Endothelial cell of umbilical vein (primary cell): Measurements from ENCODE around the gene TCERG1L. TPM values are rescaled to one million over a fixed set of nuclear protein-coding genes. Genes with fewer than 3 reads are reported as not detected.

Source experiments
- BruUV-seq: library from RNA; stranded (reverse); fragments of 400-500 nt; replicated peaks from 2 replicates; lab custom pipeline; 2021; lab: Mats Ljungman, UMichigan
- CTCF ChIA-PET: fragments of 300-600, 350-600 bp; sonication (Branson Sonifier 250); formaldehyde crosslinking; loops from one replicate; lab custom pipeline; 2021; ENCODE audit warnings: antibody characterized with exemption, inconsistent platforms; lab: Charles Lee
- POLR2A ChIA-PET: fragments of 300-600, 350-600 bp; sonication (Branson Sonifier 250); formaldehyde crosslinking; loops from one replicate; lab custom pipeline; 2021; ENCODE audit warnings: antibody characterized with exemption, inconsistent platforms; lab: Charles Lee
- DNase-seq: peaks from one replicate; pipeline ENCODE4 v3.0.0-alpha.2; 2011; ENCODE audit warnings: low read depth, low spot score
- FAIRE-seq: peaks from 2 replicates; lab custom pipeline; 2011; peaks lifted over from hg19 to GRCh38; lab: Jason Lieb, UNC
- H2AFZ ChIP-seq: 2 replicates; pipeline ENCODE4 v1.6.0; 2012; ENCODE audit warnings: low read depth, low read length, control low read depth, inconsistent platforms
- H3K27ac ChIP-seq: 2 replicates; pipeline ENCODE4 v1.5.1; 2011; ENCODE audit warnings: low read depth, mild to moderate bottlenecking, control low read depth, low read length, moderate library complexity; ENCODE audit not compliant: insufficient read depth
- H3K27me3 ChIP-seq, 2 experiments: 2 replicates each; pipeline versions ENCODE4 v1.6.0 to v1.6.1; 2011; ENCODE audit warnings: low read length in 2 of 2, mixed read lengths in 1 of 2; ENCODE audit not compliant: control insufficient read depth in 2 of 2, insufficient read depth in 2 of 2
- H3K36me3 ChIP-seq, 2 experiments: 2 replicates in 1 of 2; 3 replicates in 1 of 2; pipeline ENCODE4 v1.5.1; 2011; ENCODE audit warnings: low read length in 2 of 2, mild to moderate bottlenecking in 1 of 2, moderate library complexity in 1 of 2; ENCODE audit not compliant: control insufficient read depth in 2 of 2, insufficient read depth in 2 of 2; ENCODE audit errors: extremely low read depth in 1 of 2
- H3K4me1 ChIP-seq: 3 replicates; pipeline ENCODE4 v1.5.1; 2011; ENCODE audit warnings: mild to moderate bottlenecking, low read length; ENCODE audit not compliant: control insufficient read depth, insufficient read depth; ENCODE audit errors: extremely low read depth
- H3K4me2 ChIP-seq: 2 replicates; pipeline ENCODE4 v1.6.1; 2011; ENCODE audit warnings: low read length, control low read depth, mixed read lengths; ENCODE audit not compliant: insufficient read depth
- H3K4me3 ChIP-seq, 3 experiments: fragments of 200-600 bp in 1 of 3; sonication (generic), shearing (Covaris generic) in 1 of 3; replicated peaks in 1 of 3; 2 replicates each; pipeline ENCODE4 v1.5.1; 2011 to 2016; ENCODE audit warnings: control low read depth in 3 of 3, low read length in 3 of 3, mild to moderate bottlenecking in 2 of 3, inconsistent platforms in 1 of 3, low read depth in 1 of 3, moderate library complexity in 1 of 3; ENCODE audit not compliant: insufficient read depth in 1 of 3
- H3K79me2 ChIP-seq: 2 replicates; pipeline ENCODE4 v1.6.0; 2012; ENCODE audit warnings: low read length, inconsistent platforms; ENCODE audit not compliant: control insufficient read depth, insufficient read depth
- H3K9ac ChIP-seq: replicated peaks from 2 replicates; pipeline ENCODE3; 2011; ENCODE audit warnings: low read length, control low read depth; ENCODE audit not compliant: insufficient read depth; ENCODE audit errors: extremely low read depth
- H3K9me1 ChIP-seq: replicated peaks from 3 replicates; pipeline ENCODE4 v1.6.0; 2011; ENCODE audit warnings: mild to moderate bottlenecking, low read length; ENCODE audit not compliant: control insufficient read depth, insufficient read depth; ENCODE audit errors: extremely low read depth
- H3K9me3 ChIP-seq: replicated peaks from 2 replicates; pipeline ENCODE4 v1.5.1; 2012; ENCODE audit warnings: low read length, inconsistent platforms; ENCODE audit not compliant: control insufficient read depth, insufficient read depth
- H4K20me1 ChIP-seq: replicated peaks from 2 replicates; pipeline ENCODE3; 2011; ENCODE audit warnings: mild to moderate bottlenecking, low read length; ENCODE audit not compliant: control insufficient read depth, insufficient read depth; ENCODE audit errors: extremely low read depth
- CTCF ChIP-seq, 2 donors: IDR thresholded peaks; 1 replicate in 1 of 2; 2 replicates in 1 of 2; pipeline ENCODE4 v1.5.1; 2011; ENCODE audit warnings: low read length in 2 of 2, mild to moderate bottlenecking in 2 of 2, moderate library complexity in 2 of 2, control low read depth in 1 of 2, inconsistent platforms in 1 of 2, low read depth in 1 of 2; ENCODE audit not compliant: insufficient read depth in 1 of 2; ENCODE audit errors: extremely low read depth in 1 of 2
- EZH2 ChIP-seq: IDR thresholded peaks from 2 replicates; pipeline ENCODE4 v1.6.1; 2012; ENCODE audit warnings: borderline replicate concordance, low read depth, mild to moderate bottlenecking, moderate library complexity, low read length, inconsistent platforms; ENCODE audit not compliant: severe bottlenecking
- FOS ChIP-seq: IDR thresholded peaks from 2 replicates; pipeline ENCODE4 v1.6.1; 2011; ENCODE audit warnings: mild to moderate bottlenecking, low read length, moderate library complexity, borderline replicate concordance; ENCODE audit not compliant: insufficient read depth
- GATA2 ChIP-seq: IDR thresholded peaks from 2 replicates; pipeline ENCODE4 v1.7.0; 2011; ENCODE audit warnings: low read depth, mild to moderate bottlenecking, moderate library complexity, mixed read lengths, low read length; ENCODE audit not compliant: insufficient read length, insufficient read depth
- JUN ChIP-seq: IDR thresholded peaks from 2 replicates; pipeline ENCODE4 v1.6.1; 2011; ENCODE audit warnings: borderline replicate concordance, low read depth; ENCODE audit not compliant: insufficient read length, insufficient read depth
- MAX ChIP-seq: IDR thresholded peaks from 2 replicates; pipeline ENCODE4 v1.6.1; 2011; ENCODE audit not compliant: insufficient read depth, insufficient read length
- MYC ChIP-seq: IDR thresholded peaks from one replicate; pipeline ENCODE4 v1.6.1; 2011; ENCODE audit warnings: mild to moderate bottlenecking, low read depth, low read length
- POLR2A ChIP-seq: IDR thresholded peaks from 2 replicates; pipeline ENCODE4 v1.6.1; 2012; ENCODE audit warnings: low read depth, mild to moderate bottlenecking, control low read depth, low read length
- POLR2AphosphoS5 ChIP-seq: IDR thresholded peaks from 2 replicates; pipeline ENCODE4 v1.6.1; 2012; ENCODE audit warnings: low read depth, mild to moderate bottlenecking, control low read depth, low read length, moderate library complexity; ENCODE audit not compliant: insufficient read depth
- dilution Hi-C: fragments of 300-500 bp; cut with MboI; formaldehyde crosslinking; loops from one replicate; pipeline ENCODE4 v1.15.0; 2019; ENCODE audit warnings: low sequenced_read_pairs; ENCODE audit not compliant: extremely low pct_ligation_motif_present
- intact Hi-C: fragments of 100-400 bp; cut with micrococcal nuclease; formaldehyde crosslinking; loops from one replicate; pipeline ENCODE4 v1.10.0; 2022
- polyA plus RNA-seq, 4 experiments: library from polyadenylated mRNA; depleted of rRNA in 3 of 4; stranded (reverse) in 3 of 4; unstranded in 1 of 4; fragments of >200 nt; gene quantifications; 2 replicates each; pipeline versions ENCODE4 v1.2.1 to v1.2.3, GENCODE V29; 2011 to 2012; ENCODE audit warnings: missing spikeins in 1 of 4
- total RNA-seq: library from RNA; stranded (reverse); gene quantifications from 2 replicates; pipeline ENCODE4 v1.2.3, GENCODE V29; 2021

Gene TCERG1L
- total and polyA plus RNA-seq, 2 donors (not counting 3 experiments of a cell fraction or from before 2014, with no cell fraction given) = not detected

DNA sequence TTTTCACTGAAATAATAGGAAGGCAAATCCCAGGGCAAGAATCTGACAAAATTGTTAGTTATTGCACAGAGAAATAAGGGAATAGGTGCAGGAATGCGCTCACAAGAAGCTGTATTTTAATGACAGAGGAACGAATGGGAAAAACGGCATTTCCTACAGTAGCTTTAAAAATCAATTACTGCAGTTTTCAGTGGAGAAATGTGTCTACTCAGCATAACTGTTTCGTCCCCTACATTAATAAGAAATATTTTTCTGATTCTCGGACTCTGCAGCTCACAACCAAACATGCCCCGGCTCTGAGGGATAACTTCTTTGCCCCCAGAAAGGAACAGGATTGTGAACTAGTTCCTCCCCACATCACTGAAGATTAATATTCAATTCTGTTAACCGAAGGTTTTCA is 44.9 kb upstream of the TCERG1L start:
- Histone ChIP-seq H3K9me3 (peaks cover 7% of the 10 kb centered on the region), H2AFZ (no peak overlapping the region), H3K27me3 (no peaks in the 10 kb centered on the region), H3K27ac (no peak overlapping the region), H3K4me3 (no peak overlapping the region), H3K4me2 (no peak overlapping the region), H3K4me1 (no peaks in the 10 kb centered on the region), H3K79me2 (no peaks in the 10 kb centered on the region), H3K9me1 (no peaks in the 10 kb centered on the region), H3K9ac (no peak overlapping the region), H3K36me3 (no peaks in the 10 kb centered on the region), H4K20me1 (no peaks in the 10 kb centered on the region)
- FAIRE-seq = no peak
- no peak for DNase-seq
- no TSS peak for BruUV-seq
- TF ChIP-seq POLR2AphosphoS5 (no peak), CTCF (IDR thresholded peaks at IDR 0.05; ENCODE audit: extremely low read depth in 1 of 2, insufficient read depth in 1 of 2, low read depth in 1 of 2, low read length in 2 of 2) (no peak)
- intact Hi-C loops (no loop called here), dilution Hi-C loops (no loop called here)
- CTCF ChIA-PET = no interaction called here
- POLR2A ChIA-PET = no interaction called here

GRCh38 chr10:131355881-131356280 is 44.4 kb upstream of the TCERG1L start:
- H3K4me3 ChIP-seq = no peak overlapping the region
- H3K9me3 ChIP-seq = peaks cover 7% of the 10 kb centered on the region
- no peaks in the 10 kb centered on the region for H3K27me3 ChIP-seq
- H3K4me1 ChIP-seq = no peaks in the 10 kb centered on the region
- CTCF ChIA-PET = no interaction called here
- H3K79me2 ChIP-seq = no peaks in the 10 kb centered on the region
- H3K9ac ChIP-seq = no peak overlapping the region
- FAIRE-seq = no peak
- H3K36me3 ChIP-seq = no peaks in the 10 kb centered on the region
- H2AFZ ChIP-seq = no peak overlapping the region
- H4K20me1 ChIP-seq = no peaks in the 10 kb centered on the region
- intact Hi-C loops (no loop called here), dilution Hi-C loops (no loop called here)
- POLR2A ChIA-PET = no interaction called here
- no peaks in the 10 kb centered on the region for H3K9me1 ChIP-seq
- H3K4me2 ChIP-seq = no peak overlapping the region
- no peak for DNase-seq
- no peak overlapping the region for H3K27ac ChIP-seq
- no TSS peak for BruUV-seq
- no peak for TF ChIP-seq CTCF (IDR thresholded peaks at IDR 0.05; ENCODE audit: extremely low read depth in 1 of 2, insufficient read depth in 1 of 2, low read depth in 1 of 2, low read length in 2 of 2)
- TF ChIP-seq MAX = no peak
- no peak for TF ChIP-seq JUN
- TF ChIP-seq GATA2 = no peak
- TF ChIP-seq EZH2 = no peak
- TF ChIP-seq POLR2AphosphoS5 = no peak
- TF ChIP-seq MYC = no peak
- TF ChIP-seq FOS = no peak
- TF ChIP-seq POLR2A = no peak
